Fibroblast of skin of left biceps (primary cell): ENCODE measurements around the gene COL27A1.

ENCODE experiments used
- DNase-seq, 2 experiments: peaks; one replicate each; pipeline ENCODE4 v3.0.0-alpha.2; 2013; ENCODE audit warnings: low read depth in 2 of 2

COL27A1 gene

DNA sequence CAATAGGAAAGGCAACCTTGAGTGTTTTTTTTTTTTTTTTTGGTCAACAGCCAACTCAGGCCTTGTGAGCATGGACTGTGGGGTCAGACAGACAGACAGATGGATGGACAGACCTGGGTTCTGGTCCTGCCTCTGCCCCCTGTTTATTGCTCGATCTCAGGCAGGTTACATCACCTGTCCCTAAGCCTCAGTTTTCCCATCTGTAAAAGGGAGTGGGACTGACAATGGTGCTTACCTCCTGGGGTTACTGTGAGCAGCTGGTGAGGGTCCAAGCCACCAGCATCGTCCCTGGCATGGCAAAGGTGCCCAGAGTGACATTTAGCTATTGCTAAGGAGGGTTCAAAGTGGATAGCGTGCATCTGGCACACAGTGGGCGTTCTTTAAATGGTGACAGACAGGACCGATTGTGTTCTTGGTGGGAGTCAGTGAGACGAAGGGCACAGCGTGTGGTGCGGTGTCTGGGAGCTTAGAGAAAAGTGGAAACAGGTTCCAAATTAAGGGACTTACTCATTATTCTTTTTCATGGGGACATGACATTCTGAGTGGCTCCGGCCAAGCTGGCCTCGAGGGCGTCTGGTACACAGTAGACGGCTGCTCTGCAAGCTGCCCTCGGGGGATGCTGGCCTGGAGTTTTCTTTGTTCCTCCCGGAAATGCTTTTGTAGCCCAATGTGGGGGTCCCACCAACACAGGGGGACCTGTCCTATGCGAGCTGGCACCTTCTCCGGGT, 72.1 kb downstream of the COL27A1 start:
- no peak for DNase-seq

DNA sequence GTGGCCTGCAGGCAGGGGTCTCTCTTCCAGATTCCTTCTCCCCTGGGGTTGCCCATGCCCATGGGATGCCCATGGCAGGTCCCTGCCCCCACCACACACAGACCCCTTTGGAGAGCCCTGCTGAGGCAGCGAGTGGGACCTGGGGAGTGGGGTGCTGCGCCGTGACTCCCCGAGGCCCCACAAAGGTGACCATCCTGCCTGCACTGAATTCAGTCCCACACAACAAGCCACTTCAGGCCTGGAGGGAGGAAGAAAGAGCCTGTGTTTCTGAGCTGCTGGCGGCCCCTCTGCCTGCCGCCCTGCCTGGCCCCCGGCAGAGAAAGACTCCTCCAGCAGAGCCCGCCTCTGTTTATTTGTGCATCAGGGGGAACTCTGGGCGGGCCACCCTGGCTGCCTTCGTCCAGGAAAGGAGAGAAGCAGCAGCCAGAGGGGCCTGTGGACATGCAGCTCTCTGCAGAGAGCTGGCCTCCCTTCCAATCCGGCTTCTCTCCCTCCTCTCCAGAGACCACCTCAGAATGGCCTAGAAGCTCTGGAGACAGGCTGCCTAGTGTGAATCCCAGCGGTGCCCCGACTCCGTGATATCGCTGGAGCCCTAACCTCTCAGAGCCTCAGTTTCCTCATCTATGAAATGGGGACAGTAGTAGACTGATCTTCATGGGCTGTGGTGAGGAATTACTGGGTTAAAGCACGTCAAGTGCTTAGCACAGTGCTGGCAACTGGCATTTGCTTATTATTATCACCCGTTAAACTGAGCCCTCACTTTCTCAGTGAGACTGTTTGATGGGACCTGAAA, 72.9 kb downstream of the COL27A1 start:
- DNase-seq = no peak

DNA sequence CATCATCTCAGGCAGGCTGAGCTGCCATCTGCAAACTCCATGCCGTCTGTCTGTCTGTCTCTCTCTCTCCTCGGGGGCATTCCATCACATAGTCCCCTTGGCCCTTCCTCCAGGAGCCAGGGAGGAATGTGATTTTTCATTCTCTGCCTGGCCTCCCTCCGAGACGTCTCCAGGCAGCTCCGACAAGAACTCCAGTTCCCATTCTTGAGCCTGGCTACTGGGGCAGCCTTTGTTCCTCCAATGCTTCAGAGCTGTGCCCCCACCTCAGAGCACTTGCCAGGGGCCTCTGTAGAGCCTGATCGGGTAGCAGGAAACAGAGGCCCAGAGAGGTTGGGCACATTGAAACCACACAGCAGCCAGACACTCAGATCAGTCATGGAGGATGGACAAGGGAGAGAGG, 74.0 kb downstream of the COL27A1 start:
- DNase-seq = no peak

DNA sequence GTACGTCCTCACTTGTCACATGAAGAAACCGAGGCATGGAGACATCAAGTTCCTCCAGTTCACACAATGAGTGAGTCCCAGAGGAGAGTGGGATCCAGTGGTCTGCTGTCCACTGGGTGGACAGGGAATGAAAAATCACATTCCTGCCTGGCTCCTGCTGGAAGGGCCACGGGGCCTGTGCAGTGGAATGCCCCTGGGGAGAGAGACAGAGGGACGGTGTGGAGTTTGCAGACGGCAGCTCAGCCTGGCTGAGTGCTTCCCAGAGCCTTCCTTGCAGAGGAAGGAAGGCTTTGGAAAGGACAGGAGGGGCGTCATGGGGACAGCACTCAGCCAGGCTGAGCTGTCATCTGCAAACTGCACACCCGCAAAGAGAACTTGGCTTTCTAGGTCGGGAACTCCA, 74.7 kb downstream of the COL27A1 start:
- no peak for DNase-seq

DNA sequence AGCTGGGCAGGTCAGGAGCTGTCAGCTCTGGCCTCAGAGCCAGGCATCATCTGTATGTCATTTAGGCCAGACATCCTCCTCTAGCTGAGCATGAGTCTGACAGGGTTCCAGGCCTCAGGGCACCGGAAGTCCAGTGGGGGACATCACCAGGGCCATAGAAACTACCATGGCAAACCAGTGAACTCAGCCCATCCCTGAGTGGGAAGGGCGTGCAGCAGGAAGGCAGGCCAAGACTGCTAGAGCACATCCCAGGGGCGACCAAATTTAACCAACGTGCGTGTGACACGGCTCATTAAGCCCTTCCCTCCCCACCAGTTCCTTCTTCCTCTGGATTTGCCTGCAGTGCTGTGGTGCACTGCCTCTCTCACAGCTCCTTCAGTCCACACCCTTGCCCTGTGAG, 75.9 kb downstream of the COL27A1 start:
- no peak for DNase-seq

DNA sequence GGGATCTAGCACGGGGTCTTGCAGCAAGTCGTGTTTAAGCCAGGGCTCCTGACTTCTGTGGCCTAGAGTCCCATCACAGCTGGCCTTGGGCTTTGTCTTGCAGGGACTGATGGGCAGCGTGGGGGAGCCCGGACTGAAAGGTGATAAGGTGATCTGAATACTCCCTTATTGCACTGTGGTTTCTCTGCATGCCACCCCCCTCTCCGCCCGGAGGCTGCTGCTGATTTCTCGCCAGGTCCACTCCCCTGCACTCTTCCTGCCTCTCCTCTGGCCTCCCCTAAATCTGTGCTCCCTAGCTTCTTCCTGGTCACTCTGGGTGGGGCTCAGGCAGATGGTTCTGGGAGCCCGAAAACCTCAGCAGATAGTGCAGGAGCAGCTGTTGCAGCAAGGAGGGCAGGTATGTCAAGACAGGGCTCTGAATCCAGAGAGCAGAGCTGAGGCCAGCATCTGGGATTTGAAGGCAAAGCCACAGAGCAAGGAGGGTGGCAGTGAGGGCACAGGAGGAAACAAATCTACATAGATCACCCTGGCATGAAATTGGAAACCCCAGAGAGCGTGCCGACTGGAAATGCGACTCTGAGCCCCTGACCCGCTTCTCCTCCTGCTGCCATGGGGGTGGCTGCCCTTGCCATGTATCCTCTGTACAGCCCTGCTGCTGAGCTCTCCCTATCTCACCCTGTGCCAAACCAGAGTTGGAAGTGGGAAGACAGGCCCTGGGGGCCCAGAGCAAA, 76.5 kb downstream of the COL27A1 start:
- DNase-seq = no peak

DNA sequence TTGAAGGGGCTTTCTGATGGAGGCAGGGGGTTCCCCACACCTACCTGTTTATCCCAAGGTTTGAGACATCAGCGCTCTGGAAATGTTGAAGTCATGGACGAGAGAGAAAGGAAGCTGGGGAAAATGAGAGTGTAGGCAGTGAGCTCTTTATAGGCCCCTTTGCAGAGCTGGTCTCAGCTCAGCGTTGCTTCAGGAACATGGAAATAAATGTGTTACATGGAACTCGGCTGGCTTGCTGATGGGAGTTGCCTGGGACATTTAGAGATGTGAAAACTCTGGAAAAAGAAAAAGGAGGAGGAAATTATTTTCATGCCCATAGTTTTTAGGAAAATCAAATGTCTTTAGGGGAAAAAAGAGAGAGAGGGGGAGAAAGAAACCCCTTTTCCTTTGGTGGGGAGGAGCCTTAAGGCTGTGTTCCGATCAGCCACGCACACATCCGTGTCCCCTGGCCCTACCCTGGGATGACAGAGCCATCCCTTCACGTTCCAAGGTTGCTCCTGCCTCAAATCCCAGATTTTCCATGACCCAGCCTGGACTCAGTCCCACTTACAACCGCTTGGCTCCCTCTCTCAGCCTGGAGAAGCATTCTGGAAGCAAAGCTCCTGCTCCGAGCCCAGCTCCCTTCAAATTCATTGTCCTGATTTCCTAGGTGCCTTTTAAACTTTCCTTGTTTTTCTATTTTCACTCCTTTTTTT, 78.3 kb downstream of the COL27A1 start:
- DNase-seq = no peak

DNA sequence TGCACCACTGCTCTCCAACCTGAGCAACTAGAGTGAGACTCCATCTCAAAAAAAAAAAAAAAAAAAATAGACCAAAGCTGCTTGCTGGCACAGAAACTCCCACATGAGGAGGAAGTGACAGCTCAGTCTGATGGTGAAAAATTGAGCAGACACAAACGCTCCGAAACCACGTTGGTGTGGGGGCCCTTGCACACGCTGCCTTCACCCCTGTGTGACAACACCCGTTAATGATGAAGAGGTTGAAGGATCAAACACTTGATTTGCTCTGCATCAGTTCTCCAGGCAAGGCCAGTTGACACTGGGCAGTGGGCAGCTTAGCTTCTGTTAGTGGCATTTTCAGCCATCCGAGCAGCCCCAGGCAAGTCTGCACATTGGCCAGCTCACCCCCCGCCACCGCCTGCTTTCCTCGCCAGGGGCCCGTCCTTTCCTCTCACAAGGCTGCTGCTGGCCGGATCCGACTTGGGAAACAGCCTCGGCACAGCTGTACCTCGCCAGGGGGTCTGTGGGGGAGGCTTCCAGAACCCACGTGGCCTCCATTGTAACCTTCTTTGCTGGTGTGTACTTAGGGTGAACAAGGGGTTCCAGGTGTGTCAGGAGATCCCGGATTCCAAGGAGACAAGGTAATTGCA, 79.8 kb downstream of the COL27A1 start:
- DNase-seq = no peak

DNA sequence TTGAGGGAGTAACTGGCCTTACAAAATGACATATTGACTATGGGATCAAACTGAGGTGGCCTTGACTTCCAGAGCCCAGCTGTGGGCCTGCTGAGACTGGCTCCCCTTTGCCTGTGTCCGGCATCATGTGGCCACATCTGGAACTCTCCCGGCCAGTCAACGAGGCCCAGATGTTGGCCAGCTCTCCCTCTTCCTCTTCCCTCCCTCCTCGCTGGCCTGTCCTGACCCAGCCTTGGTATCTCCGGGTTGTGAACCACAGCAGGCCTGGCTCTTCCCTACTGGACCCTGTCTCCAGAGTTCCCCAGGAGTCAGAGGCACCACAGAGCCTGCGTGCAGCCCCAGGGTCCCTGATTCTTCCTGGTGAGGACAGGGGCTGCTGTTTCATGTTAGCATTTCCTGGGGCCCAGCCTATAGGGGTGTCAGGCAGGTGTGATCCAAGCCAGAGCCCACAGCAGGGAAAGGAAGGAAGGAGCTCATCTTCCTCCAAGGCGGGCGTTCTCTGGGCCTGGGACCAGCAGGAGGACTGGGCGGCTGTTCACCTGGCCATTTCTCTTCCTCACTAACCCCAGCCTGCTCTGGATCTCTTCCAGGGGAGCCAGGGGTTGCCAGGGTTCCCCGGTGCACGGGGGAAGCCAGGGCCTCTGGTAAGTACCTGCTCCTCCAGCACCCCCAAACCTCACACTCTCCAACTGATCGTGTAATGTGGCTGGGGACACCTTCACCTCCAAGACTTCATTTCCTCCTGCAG, 81.2 kb downstream of the COL27A1 start:
- DNase-seq = no peak

DNA sequence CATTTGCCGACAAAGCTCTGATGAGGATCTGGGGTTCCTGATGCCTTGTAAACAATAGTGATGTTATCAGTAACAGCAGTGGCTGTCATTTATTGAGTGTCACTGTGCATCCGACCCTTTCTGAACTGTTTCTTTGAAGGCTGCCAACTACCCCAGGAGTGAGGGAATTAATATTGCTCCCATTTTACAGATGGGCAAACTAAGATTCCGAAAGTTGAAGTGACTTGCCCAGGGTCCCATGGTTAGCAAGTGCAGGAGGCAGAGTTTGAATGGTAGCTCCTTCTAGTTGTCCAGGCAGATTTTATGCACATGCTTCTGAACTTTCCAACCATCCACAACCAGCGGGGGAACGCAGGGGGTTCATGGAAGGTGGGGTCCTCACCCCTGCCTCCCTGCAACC, 81.9 kb downstream of the COL27A1 start:
- DNase-seq = no peak

DNA sequence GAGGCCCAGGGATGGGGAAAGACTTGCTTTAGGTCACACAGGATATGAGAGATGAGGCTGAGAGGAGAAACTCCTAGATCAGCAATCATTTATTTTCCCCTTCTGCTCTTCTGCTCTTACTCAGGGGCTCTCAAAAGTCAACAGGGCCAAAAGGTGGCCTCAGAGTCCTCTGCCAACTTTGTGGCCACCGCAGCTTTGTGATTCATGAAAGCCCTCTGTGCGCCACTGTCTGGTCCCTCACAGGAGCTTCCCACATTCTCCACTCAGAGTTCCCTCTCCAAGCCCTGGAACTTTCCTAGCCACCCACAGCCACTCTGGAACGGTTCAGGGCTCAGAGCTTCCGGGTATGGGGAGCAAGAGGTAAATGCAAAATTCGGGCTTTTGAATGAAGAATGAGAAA, 82.4 kb downstream of the COL27A1 start:
- DNase-seq = no peak

DNA sequence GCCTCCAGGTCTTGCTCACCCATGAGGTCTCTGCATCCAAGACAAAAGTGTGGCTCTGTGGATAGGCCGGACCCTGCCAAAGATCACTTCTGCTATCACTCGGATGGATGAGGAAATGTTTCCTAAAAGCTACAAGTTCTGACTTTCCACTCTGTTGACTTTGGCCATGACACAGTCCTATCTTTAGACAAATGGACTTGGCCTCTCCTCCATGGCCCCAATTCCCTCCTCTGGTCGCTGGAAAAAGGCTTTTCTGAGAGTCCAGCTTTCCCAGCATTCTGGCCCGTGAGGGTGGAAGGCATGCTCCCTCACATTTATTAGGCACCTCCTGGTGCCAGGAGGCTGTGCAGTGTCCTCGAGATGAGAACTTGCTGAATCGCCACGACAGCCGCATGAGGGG, 83.1 kb downstream of the COL27A1 start:
- no peak for DNase-seq

DNA sequence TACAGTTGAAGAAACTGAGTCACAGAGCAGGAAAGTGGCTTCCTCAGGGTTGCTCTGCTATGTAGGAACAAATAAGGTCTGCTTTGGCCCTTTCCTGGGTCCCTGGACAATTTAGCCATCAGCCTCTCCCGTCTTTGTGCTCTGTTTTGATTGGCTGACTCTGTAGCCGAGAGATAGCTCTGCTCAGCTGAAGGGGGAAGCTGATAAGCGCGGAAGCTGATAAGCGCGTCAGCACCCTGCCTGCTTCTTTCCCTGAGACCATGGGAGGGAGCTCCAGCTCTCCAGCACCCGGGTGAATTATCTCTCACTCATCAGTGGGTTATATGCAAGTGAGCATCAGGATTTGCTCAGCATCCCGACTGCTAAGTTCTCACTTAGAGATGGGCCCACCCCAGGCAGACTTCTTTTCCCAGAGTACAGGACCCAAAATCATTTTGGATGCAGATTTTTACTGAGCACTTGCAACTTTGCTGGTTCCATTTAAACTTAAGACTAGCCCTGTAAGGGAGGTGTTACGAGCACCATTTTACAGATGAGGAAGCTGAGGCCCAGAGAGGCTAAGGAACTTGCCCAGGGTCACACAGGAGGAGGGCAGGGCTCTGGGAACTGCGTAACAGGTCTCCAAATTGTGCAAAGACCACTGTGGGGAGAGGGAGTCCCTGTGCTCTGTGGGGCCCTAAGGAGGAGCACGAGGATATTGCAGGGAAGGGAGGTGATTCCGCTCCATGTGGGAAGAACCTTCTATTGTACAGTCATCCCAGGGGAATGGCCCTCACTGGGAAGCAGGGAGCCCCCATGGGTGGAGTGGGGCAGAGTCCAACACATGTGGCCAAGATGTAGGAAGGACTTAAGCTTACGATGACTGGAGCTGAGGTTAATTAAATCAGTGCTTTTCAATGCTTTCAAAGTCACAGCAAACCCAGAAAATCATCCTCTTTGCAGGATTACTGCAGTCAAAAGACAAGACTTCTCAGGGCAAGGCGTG, 83.8 kb downstream of the COL27A1 start:
- DNase-seq = peak; percentile 60 to 64

DNA sequence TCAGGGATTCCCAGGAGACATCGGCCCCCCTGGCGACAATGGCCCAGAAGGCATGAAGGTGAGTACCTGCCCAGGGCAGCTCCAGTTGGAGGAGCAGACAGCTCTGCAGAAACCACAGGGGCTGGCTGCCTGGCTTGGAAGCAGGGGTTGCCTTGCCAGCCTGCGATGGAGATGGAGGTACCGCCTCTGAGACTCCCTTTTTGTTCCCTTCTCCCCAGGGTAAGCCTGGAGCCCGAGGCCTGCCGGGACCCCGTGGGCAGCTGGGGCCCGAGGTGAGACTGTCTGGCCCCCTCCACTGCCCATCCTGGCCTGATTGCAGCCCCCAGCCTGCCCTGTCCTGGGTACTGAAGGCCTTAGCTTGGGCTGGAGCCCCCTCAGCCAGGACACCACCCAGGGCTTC, 84.9 kb downstream of the COL27A1 start:
- DNase-seq = no peak

DNA sequence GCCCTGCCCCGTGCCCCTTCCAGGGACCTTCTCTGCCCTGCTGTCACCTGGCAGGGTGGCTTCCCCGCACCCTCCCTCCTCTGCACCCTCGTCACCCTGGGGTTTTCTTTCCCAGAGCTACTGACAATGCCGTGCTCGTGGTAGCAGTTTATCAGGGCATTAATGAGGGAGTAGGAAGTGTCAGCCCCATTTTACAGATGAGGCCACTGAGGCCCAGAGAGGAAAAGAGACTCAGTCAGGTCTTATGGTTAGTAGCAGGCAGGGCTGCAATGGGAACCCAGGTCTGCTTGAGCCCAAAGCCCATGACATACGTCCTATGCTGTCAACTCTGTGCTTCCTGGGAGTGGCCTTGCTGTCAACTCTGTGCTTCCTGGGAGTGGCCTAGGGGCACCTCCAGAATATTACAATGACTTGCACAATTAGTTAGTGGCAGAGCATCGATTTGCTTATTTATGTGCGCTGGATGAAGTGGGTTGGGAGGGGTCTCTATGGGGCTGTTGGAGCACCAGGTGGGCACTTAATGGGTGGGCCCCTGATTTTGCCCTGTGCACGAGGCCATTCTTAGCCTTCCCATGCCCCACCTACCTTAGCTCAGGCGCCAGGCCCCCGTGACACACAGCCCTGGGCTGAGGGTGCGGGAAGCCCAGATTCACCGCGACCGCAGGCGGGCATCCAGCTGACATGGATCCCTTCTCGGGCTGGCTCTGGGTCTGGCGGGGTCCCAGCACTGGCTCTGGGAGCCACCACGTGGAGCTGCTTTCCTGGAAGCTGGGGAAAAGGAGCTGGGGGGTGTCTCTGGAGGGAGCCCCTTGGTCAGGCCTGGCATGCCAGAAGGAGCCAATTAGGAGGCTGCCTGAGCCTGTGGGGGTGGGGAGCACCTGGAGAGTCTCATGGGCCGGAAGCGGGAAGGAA, 85.6 kb downstream of the COL27A1 start:
- no peak for DNase-seq

DNA sequence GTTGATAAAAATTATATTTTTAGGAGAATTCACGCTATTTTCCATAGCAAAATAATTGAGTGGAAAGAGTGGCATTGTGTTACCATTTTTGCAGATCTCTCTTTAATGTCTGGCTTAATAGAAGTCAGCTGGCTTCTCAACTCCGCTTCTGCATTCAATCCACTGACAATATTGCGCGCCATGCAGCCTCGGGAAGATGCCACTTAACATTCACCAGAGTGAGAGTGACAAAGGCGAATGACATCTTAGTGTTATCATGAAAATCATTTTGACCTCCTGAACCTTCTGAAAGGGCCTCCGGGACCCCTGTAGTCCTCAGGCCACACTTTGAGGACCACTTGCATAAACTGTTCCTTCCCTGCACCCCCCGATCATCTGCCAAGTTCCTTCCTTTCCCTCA, 87.5 kb downstream of the COL27A1 start:
- DNase-seq = no peak

DNA sequence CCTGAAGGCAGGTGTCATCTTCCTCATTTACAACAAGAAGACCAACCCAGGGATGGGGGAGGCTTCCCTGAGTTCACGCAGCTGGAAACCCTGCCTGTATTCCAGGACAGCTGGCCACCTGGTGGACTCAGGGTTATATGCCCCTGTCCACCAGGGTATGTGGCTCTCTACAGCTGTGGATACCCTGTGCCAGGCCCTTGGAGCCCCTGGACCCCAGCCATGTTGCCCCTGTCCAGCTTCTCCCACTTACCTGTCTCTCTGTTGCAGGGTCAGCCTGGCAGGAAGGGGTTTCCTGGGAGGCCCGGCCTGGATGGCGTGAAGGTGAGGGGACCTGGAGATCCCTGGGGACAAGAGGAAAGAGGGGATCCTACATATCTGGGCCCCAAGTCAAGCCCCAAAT, 87.9 kb downstream of the COL27A1 start:
- DNase-seq = no peak

DNA sequence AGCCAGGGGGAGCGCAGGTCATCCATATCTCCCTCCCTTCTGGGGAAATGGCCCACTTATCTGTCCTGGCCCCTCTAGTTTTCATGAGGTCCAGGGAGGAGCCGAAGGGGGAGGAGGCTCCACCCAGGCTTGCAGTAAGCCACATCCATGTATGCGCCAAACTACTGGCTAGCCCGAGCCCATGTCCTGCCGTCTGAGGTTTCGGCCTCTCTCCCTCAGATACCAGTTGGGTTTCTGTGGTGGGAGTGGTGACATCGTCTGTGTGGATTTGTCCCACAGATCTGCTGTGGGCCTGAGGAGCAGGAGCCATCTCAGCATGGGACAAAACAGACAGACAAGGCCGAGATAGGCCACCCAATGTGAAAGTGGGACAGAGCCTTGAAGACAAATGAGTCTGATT, 89.2 kb downstream of the COL27A1 start:
- DNase-seq = no peak

DNA sequence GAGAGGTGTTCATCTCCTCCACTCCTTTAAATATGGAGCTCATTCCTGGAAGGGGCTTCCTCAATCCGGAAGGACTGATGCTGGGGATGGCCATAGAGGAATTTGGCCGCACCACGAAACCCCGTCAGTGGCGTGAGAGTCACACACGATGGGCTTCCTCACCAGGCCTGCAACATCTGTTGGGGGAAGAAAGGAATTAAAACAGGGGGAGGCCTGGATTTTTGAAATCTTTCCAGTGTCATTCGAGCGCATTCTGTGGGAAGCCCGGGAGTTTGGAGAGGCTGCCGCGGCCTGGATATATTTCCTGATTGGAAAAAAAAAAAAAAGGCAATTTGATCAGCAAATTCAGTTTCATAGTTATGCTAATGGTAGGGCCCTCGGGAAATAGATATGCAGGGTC, 91.2 kb downstream of the COL27A1 start:
- peak; percentile 88 to 91 for DNase-seq
